Measurements from ENCODE around the gene NACAD.

The NACAD gene

GRCh38 chr7:45118889-45119331 is 30.1 kb upstream of the NACAD start:
- Histone ChIP-seq H3K27ac (replicated peaks) (no peak overlapping the region), H3K4me3 (replicated peaks; ENCODE audit: insufficient read depth, low read length) (no peak overlapping the region), H3K27me3 (ENCODE audit: insufficient read depth, poor library complexity, severe bottlenecking) (no peaks in the 10 kb centered on the region)
- TF ChIP-seq SPI1 (IDR thresholded peaks at IDR 0.05; ENCODE audit: borderline replicate concordance, low read depth) (no peak), REST (IDR thresholded peaks at IDR 0.05; ENCODE audit: insufficient replicate concordance, low read depth) (no peak), GABPA (IDR thresholded peaks at IDR 0.05; ENCODE audit: low read depth) (no peak), CTCF (IDR thresholded peaks at IDR 0.05; ENCODE audit: insufficient read depth, low read length) (no peak), POLR2AphosphoS5 (IDR thresholded peaks at IDR 0.05; ENCODE audit: low read depth) (no peak)
- DNase-seq (ENCODE audit: low read depth in 1 of 2, low spot score in 1 of 2), result no peak

- H3K27ac ChIP-seq (replicated peaks), result no peak overlapping the region
- no peak overlapping the region for H3K4me3 ChIP-seq (replicated peaks; ENCODE audit: insufficient read depth, low read length)
- no peaks in the 10 kb centered on the region for H3K27me3 ChIP-seq (ENCODE audit: insufficient read depth, poor library complexity, severe bottlenecking)
- no peak for DNase-seq (ENCODE audit: low read depth in 1 of 2, low spot score in 1 of 2)
- TF ChIP-seq REST (IDR thresholded peaks at IDR 0.05; ENCODE audit: insufficient replicate concordance, low read depth), result no peak
- no peak for TF ChIP-seq POLR2AphosphoS5 (IDR thresholded peaks at IDR 0.05; ENCODE audit: low read depth)
- no peak for TF ChIP-seq GABPA (IDR thresholded peaks at IDR 0.05; ENCODE audit: low read depth)
- no peak for TF ChIP-seq SPI1 (IDR thresholded peaks at IDR 0.05; ENCODE audit: borderline replicate concordance, low read depth)
- TF ChIP-seq CTCF (IDR thresholded peaks at IDR 0.05; ENCODE audit: insufficient read depth, low read length), result no peak
Observed at GRCh38 chr7:45118292-45118691, 29.5 kb upstream of the NACAD start.

GRCh38 chr7:45117582-45117981 is 28.8 kb upstream of the NACAD start:
- TF ChIP-seq CTCF (IDR thresholded peaks at IDR 0.05; ENCODE audit: insufficient read depth, low read length) (no peak), REST (IDR thresholded peaks at IDR 0.05; ENCODE audit: insufficient replicate concordance, low read depth) (no peak), POLR2AphosphoS5 (IDR thresholded peaks at IDR 0.05; ENCODE audit: low read depth) (no peak), SPI1 (IDR thresholded peaks at IDR 0.05; ENCODE audit: borderline replicate concordance, low read depth) (no peak), GABPA (IDR thresholded peaks at IDR 0.05; ENCODE audit: low read depth) (no peak)
- Histone ChIP-seq H3K27me3 (ENCODE audit: insufficient read depth, poor library complexity, severe bottlenecking) (no peaks in the 10 kb centered on the region), H3K27ac (replicated peaks) (no peak overlapping the region), H3K4me3 (replicated peaks; ENCODE audit: insufficient read depth, low read length) (no peak overlapping the region)
- no peak for DNase-seq (ENCODE audit: low read depth in 1 of 2, low spot score in 1 of 2)
